ENCODE results near the gene HECW1.

Gene HECW1

GRCh38 chr7:43328336-43328735 lies 215.9 kb downstream of the HECW1 start:
- ATAC-seq: no peak
- TF ChIP-seq ZNF8 (CRISPR knock-in tag; IDR thresholded peaks at IDR 0.05): no peak

DNA sequence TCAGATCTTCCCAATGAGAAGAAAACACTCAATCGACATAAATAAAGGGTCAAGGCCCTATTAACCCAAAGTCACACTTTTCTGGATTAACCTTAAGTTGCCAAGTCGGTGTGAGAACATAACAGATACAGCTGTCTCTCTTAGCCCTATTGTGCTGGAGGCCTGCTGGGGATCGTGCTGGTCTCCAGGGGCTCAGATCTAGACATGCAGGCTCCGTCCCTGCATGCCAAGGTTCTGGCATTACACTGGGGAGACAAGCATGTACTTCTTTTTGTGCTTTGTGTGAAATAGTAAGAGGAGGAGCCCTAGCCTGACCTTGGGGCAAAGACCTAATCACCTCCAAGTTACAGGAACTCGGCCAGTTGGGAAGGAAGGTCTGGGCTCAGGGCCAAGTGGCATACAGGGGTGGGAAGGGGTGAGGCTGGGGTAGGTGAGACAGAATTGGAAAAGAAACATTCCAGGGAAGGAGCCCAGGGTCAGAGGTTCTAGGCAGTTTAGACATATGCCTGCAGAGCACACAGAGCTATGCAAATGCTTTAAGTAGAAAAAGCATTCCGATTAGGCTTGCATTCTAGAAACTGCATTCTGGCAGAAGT lies 216.4 kb downstream of the HECW1 start:
- no peak for TF ChIP-seq TOX (CRISPR knock-in tag; IDR thresholded peaks at IDR 0.05; ENCODE audit: borderline replicate concordance)
- no peak for TF ChIP-seq TCF4 (CRISPR knock-in tag; IDR thresholded peaks at IDR 0.05; ENCODE audit: borderline replicate concordance)
- no peak for TF ChIP-seq OSR1 (CRISPR knock-in tag; IDR thresholded peaks at IDR 0.05)
- TF ChIP-seq, protein P1, sequence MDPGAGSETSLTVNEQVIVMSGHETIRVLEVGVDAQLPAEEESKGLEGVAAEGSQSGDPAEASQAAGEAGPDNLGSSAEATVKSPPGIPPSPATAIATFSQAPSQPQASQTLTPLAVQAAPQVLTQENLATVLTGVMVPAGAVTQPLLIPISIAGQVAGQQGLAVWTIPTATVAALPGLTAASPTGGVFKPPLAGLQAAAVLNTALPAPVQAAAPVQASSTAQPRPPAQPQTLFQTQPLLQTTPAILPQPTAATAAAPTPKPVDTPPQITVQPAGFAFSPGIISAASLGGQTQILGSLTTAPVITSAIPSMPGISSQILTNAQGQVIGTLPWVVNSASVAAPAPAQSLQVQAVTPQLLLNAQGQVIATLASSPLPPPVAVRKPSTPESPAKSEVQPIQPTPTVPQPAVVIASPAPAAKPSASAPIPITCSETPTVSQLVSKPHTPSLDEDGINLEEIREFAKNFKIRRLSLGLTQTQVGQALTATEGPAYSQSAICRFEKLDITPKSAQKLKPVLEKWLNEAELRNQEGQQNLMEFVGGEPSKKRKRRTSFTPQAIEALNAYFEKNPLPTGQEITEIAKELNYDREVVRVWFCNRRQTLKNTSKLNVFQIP (CRISPR knock-in tag; IDR thresholded peaks at IDR 0.05; ENCODE audit: borderline replicate concordance, low read depth): no peak
- no peak for TF ChIP-seq GLIS3 (CRISPR knock-in tag; IDR thresholded peaks at IDR 0.05)
- no peak for TF ChIP-seq SNAI2 (CRISPR knock-in tag; IDR thresholded peaks at IDR 0.05)
- TF ChIP-seq PPARA (CRISPR knock-in tag; IDR thresholded peaks at IDR 0.05; ENCODE audit: borderline replicate concordance): no peak
- ATAC-seq: no peak

GRCh38 chr7:43332193-43332796 lies 219.8 kb downstream of the HECW1 start:
- ATAC-seq: no peak
- TF ChIP-seq BACH2 (CRISPR knock-in tag; IDR thresholded peaks at IDR 0.05; ENCODE audit: borderline replicate concordance) (no peak), ZFP3 (CRISPR knock-in tag; IDR thresholded peaks at IDR 0.05) (no peak), OSR1 (CRISPR knock-in tag; IDR thresholded peaks at IDR 0.05) (no peak), ARNTL (CRISPR knock-in tag; IDR thresholded peaks at IDR 0.05; ENCODE audit: borderline replicate concordance, low read depth) (no peak), ZC3H10 (CRISPR knock-in tag; IDR thresholded peaks at IDR 0.05) (no peak), SNAI2 (CRISPR knock-in tag; IDR thresholded peaks at IDR 0.05) (no peak), PPARA (CRISPR knock-in tag; IDR thresholded peaks at IDR 0.05; ENCODE audit: borderline replicate concordance) (no peak), ZFP30 (CRISPR knock-in tag; IDR thresholded peaks at IDR 0.05) (no peak), RARB (CRISPR knock-in tag; IDR thresholded peaks at IDR 0.05) (no peak), TOX (CRISPR knock-in tag; IDR thresholded peaks at IDR 0.05; ENCODE audit: borderline replicate concordance) (no peak), TCF4 (CRISPR knock-in tag; IDR thresholded peaks at IDR 0.05; ENCODE audit: borderline replicate concordance) (no peak)
- TF ChIP-seq, protein P2, sequence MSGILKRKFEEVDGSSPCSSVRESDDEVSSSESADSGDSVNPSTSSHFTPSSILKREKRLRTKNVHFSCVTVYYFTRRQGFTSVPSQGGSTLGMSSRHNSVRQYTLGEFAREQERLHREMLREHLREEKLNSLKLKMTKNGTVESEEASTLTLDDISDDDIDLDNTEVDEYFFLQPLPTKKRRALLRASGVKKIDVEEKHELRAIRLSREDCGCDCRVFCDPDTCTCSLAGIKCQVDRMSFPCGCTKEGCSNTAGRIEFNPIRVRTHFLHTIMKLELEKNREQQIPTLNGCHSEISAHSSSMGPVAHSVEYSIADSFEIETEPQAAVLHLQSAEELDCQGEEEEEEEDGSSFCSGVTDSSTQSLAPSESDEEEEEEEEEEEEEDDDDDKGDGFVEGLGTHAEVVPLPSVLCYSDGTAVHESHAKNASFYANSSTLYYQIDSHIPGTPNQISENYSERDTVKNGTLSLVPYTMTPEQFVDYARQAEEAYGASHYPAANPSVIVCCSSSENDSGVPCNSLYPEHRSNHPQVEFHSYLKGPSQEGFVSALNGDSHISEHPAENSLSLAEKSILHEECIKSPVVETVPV (CRISPR knock-in tag; IDR thresholded peaks at IDR 0.05): no peak
- TF ChIP-seq, protein P1 (CRISPR knock-in tag; IDR thresholded peaks at IDR 0.05; ENCODE audit: borderline replicate concordance, low read depth): no peak
- TF ChIP-seq, protein P3, sequence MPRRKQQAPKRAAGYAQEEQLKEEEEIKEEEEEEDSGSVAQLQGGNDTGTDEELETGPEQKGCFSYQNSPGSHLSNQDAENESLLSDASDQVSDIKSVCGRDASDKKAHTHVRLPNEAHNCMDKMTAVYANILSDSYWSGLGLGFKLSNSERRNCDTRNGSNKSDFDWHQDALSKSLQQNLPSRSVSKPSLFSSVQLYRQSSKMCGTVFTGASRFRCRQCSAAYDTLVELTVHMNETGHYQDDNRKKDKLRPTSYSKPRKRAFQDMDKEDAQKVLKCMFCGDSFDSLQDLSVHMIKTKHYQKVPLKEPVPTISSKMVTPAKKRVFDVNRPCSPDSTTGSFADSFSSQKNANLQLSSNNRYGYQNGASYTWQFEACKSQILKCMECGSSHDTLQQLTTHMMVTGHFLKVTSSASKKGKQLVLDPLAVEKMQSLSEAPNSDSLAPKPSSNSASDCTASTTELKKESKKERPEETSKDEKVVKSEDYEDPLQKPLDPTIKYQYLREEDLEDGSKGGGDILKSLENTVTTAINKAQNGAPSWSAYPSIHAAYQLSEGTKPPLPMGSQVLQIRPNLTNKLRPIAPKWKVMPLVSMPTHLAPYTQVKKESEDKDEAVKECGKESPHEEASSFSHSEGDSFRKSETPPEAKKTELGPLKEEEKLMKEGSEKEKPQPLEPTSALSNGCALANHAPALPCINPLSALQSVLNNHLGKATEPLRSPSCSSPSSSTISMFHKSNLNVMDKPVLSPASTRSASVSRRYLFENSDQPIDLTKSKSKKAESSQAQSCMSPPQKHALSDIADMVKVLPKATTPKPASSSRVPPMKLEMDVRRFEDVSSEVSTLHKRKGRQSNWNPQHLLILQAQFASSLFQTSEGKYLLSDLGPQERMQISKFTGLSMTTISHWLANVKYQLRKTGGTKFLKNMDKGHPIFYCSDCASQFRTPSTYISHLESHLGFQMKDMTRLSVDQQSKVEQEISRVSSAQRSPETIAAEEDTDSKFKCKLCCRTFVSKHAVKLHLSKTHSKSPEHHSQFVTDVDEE (CRISPR knock-in tag; IDR thresholded peaks at IDR 0.05): no peak
- TF ChIP-seq, protein P4, sequence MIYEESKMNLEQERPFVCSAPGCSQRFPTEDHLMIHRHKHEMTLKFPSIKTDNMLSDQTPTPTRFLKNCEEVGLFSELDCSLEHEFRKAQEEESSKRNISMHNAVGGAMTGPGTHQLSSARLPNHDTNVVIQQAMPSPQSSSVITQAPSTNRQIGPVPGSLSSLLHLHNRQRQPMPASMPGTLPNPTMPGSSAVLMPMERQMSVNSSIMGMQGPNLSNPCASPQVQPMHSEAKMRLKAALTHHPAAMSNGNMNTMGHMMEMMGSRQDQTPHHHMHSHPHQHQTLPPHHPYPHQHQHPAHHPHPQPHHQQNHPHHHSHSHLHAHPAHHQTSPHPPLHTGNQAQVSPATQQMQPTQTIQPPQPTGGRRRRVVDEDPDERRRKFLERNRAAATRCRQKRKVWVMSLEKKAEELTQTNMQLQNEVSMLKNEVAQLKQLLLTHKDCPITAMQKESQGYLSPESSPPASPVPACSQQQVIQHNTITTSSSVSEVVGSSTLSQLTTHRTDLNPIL (CRISPR knock-in tag; IDR thresholded peaks at IDR 0.05; ENCODE audit: low read depth): no peak

GRCh38 chr7:43337191-43337590 lies 224.7 kb downstream of the HECW1 start:
- no peak for ATAC-seq
- no peak for TF ChIP-seq ESRRG (CRISPR knock-in tag; IDR thresholded peaks at IDR 0.05)
- TF ChIP-seq ZC3H10 (CRISPR knock-in tag; IDR thresholded peaks at IDR 0.05): no peak
- TF ChIP-seq ARNTL (CRISPR knock-in tag; IDR thresholded peaks at IDR 0.05; ENCODE audit: borderline replicate concordance, low read depth): no peak
- no peak for TF ChIP-seq RARB (CRISPR knock-in tag; IDR thresholded peaks at IDR 0.05)
- no peak for TF ChIP-seq ZFP3 (CRISPR knock-in tag; IDR thresholded peaks at IDR 0.05)

Measured in SK-N-SH treated with all-trans-retinoic acid at 6 μM for 48 hours (cell line).